ENCODE data around the gene ANKFN1.

Gene ANKFN1

GRCh38 chr17:56445692-56446411 is 292.6 kb downstream of the ANKFN1 start:
- no peaks in the 10 kb centered on the region for H3K4me1 ChIP-seq (ENCODE audit: control insufficient read depth, insufficient read depth, low read length, poor library complexity, severe bottlenecking)
- H3K27me3 ChIP-seq (replicated peaks; ENCODE audit: control insufficient read depth, insufficient read depth, low read length, poor library complexity, severe bottlenecking), result no peaks in the 10 kb centered on the region
- no peaks in the 10 kb centered on the region for H3K36me3 ChIP-seq (ENCODE audit: control insufficient read depth, insufficient read depth, low read length)
- H3K9me3 ChIP-seq (ENCODE audit: control insufficient read depth, low read length), result no peaks in the 10 kb centered on the region
- no peak for DNase-seq
- H3K27ac ChIP-seq (ENCODE audit: insufficient read depth, low read length, poor library complexity, severe bottlenecking), result no peak overlapping the region
- no peak overlapping the region for H3K4me3 ChIP-seq (ENCODE audit: insufficient read depth, low read depth, low read length, poor library complexity, severe bottlenecking)

DNA sequence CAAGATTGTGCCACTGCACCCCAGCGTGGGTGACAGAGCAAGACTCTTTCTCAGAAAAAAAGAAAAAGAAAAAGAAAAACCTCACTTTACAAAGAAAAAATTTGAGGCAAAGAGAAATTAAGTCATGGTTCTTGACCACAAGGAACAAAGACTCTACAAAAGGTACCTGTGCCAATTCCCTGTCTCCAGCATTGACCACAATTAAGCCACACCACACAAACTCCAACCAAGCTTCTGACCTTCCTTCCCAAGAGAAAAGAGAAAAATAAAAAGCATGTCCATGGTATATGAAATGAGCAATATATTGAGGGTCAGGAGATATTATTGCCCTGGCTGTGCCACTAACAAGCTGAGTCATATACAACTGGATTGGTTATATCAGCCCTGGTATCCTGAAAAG is 293.9 kb downstream of the ANKFN1 start:
- DNase-seq, result no peak
- H3K4me3 ChIP-seq (ENCODE audit: insufficient read depth, low read depth, low read length, poor library complexity, severe bottlenecking), result no peak overlapping the region
- H3K27ac ChIP-seq (ENCODE audit: insufficient read depth, low read length, poor library complexity, severe bottlenecking), result no peak overlapping the region
- H3K36me3 ChIP-seq (ENCODE audit: control insufficient read depth, insufficient read depth, low read length), result no peaks in the 10 kb centered on the region
- no peaks in the 10 kb centered on the region for H3K4me1 ChIP-seq (ENCODE audit: control insufficient read depth, insufficient read depth, low read length, poor library complexity, severe bottlenecking)
- no peaks in the 10 kb centered on the region for H3K27me3 ChIP-seq (replicated peaks; ENCODE audit: control insufficient read depth, insufficient read depth, low read length, poor library complexity, severe bottlenecking)
- H3K9me3 ChIP-seq (ENCODE audit: control insufficient read depth, low read length), result no peaks in the 10 kb centered on the region

DNA sequence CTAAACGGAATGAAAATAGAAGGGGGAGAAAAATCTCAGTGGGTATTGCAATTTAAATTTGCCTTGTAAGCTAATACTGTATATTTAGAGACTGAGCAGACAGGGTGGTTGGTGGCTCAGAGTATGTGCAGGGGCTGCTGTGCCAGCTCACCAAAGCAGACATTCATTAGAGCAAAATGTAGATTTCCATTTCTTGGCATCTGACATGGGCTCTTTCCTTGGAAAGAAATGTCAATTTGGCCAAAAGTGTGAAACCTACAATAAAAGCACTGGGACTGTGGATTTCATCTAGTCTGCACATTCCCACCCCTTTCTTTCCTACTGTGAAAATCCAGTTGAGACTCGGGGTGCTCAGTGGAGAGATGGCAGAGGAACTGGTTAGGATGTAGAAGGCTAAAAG is 295.1 kb downstream of the ANKFN1 start:
- no peak for DNase-seq
- no peak overlapping the region for H3K27ac ChIP-seq (ENCODE audit: insufficient read depth, low read length, poor library complexity, severe bottlenecking)
- no peak overlapping the region for H3K4me3 ChIP-seq (ENCODE audit: insufficient read depth, low read depth, low read length, poor library complexity, severe bottlenecking)
- no peaks in the 10 kb centered on the region for H3K4me1 ChIP-seq (ENCODE audit: control insufficient read depth, insufficient read depth, low read length, poor library complexity, severe bottlenecking)
- H3K36me3 ChIP-seq (ENCODE audit: control insufficient read depth, insufficient read depth, low read length), result no peaks in the 10 kb centered on the region
- no peaks in the 10 kb centered on the region for H3K9me3 ChIP-seq (ENCODE audit: control insufficient read depth, low read length)
- H3K27me3 ChIP-seq (replicated peaks; ENCODE audit: control insufficient read depth, insufficient read depth, low read length, poor library complexity, severe bottlenecking), result no peaks in the 10 kb centered on the region

GRCh38 chr17:56449176-56449575 is 295.9 kb downstream of the ANKFN1 start:
- Histone ChIP-seq H3K36me3 (ENCODE audit: control insufficient read depth, insufficient read depth, low read length) (no peaks in the 10 kb centered on the region), H3K27ac (ENCODE audit: insufficient read depth, low read length, poor library complexity, severe bottlenecking) (no peak overlapping the region), H3K9me3 (ENCODE audit: control insufficient read depth, low read length) (no peaks in the 10 kb centered on the region), H3K27me3 (replicated peaks; ENCODE audit: control insufficient read depth, insufficient read depth, low read length, poor library complexity, severe bottlenecking) (no peaks in the 10 kb centered on the region), H3K4me3 (ENCODE audit: insufficient read depth, low read depth, low read length, poor library complexity, severe bottlenecking) (no peak overlapping the region), H3K4me1 (ENCODE audit: control insufficient read depth, insufficient read depth, low read length, poor library complexity, severe bottlenecking) (no peaks in the 10 kb centered on the region)
- no peak for DNase-seq

DNA sequence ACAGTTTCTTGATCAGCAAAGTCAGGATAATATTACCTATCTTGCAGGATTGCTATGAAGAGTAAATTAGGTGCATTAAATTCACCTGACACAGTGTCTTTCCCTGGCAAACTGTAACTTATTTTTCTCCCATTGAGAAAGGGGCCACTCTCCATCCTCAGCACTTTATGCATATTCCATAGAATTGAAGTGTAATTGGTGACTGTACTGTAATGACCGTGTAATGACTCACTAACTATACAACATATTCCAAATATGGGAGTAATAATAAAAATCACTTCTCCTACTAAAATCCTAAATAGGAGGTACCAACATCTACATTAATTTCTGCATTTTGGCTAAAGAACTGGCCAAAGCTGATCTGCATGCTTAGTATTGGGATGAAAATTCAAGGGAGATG is 298.4 kb downstream of the ANKFN1 start:
- no peaks in the 10 kb centered on the region for H3K4me1 ChIP-seq (ENCODE audit: control insufficient read depth, insufficient read depth, low read length, poor library complexity, severe bottlenecking)
- no peaks in the 10 kb centered on the region for H3K36me3 ChIP-seq (ENCODE audit: control insufficient read depth, insufficient read depth, low read length)
- DNase-seq, result no peak

GRCh38 chr17:56452461-56452860 is 299.2 kb downstream of the ANKFN1 start:
- no peak overlapping the region for H3K4me3 ChIP-seq (ENCODE audit: insufficient read depth, low read depth, low read length, poor library complexity, severe bottlenecking)
- no peaks in the 10 kb centered on the region for H3K36me3 ChIP-seq (ENCODE audit: control insufficient read depth, insufficient read depth, low read length)
- H3K4me1 ChIP-seq (ENCODE audit: control insufficient read depth, insufficient read depth, low read length, poor library complexity, severe bottlenecking), result no peaks in the 10 kb centered on the region
- H3K27me3 ChIP-seq (replicated peaks; ENCODE audit: control insufficient read depth, insufficient read depth, low read length, poor library complexity, severe bottlenecking), result no peaks in the 10 kb centered on the region
- no peaks in the 10 kb centered on the region for H3K9me3 ChIP-seq (ENCODE audit: control insufficient read depth, low read length)
- no peak overlapping the region for H3K27ac ChIP-seq (ENCODE audit: insufficient read depth, low read length, poor library complexity, severe bottlenecking)
- no peak for DNase-seq

More for the DNA sequence above, 298.4 kb downstream of the ANKFN1 start:
- Histone ChIP-seq H3K27ac (ENCODE audit: insufficient read depth, low read length, poor library complexity, severe bottlenecking) (no peak overlapping the region), H3K27me3 (replicated peaks; ENCODE audit: control insufficient read depth, insufficient read depth, low read length, poor library complexity, severe bottlenecking) (no peaks in the 10 kb centered on the region), H3K9me3 (ENCODE audit: control insufficient read depth, low read length) (no peaks in the 10 kb centered on the region), H3K4me3 (ENCODE audit: insufficient read depth, low read depth, low read length, poor library complexity, severe bottlenecking) (no peak overlapping the region)

DNA sequence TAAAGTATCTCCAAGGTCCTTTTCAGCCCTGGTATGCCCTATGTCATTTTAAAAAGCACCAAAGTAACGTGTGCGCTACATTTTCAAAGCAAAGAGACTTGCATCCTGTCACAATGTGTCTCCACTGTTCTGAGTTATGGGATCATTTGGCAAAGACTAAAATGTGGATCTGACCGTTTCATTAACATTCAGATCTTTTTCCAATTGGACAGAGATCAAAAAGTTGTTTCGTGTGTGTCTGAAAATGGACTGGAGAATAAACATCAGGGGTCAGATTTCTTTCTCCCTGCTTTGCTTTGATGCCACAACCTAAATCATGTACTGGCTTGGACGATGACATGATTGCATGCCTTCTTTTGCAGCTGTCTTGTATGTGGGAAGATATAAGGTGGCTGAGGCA is 304.2 kb downstream of the ANKFN1 start:
- DNase-seq, result no peak
- Histone ChIP-seq H3K27me3 (replicated peaks; ENCODE audit: control insufficient read depth, insufficient read depth, low read length, poor library complexity, severe bottlenecking) (no peaks in the 10 kb centered on the region), H3K27ac (ENCODE audit: insufficient read depth, low read length, poor library complexity, severe bottlenecking) (no peak overlapping the region), H3K36me3 (ENCODE audit: control insufficient read depth, insufficient read depth, low read length) (no peaks in the 10 kb centered on the region), H3K4me3 (ENCODE audit: insufficient read depth, low read depth, low read length, poor library complexity, severe bottlenecking) (no peak overlapping the region), H3K4me1 (ENCODE audit: control insufficient read depth, insufficient read depth, low read length, poor library complexity, severe bottlenecking) (no peaks in the 10 kb centered on the region), H3K9me3 (ENCODE audit: control insufficient read depth, low read length) (no peaks in the 10 kb centered on the region)

DNA sequence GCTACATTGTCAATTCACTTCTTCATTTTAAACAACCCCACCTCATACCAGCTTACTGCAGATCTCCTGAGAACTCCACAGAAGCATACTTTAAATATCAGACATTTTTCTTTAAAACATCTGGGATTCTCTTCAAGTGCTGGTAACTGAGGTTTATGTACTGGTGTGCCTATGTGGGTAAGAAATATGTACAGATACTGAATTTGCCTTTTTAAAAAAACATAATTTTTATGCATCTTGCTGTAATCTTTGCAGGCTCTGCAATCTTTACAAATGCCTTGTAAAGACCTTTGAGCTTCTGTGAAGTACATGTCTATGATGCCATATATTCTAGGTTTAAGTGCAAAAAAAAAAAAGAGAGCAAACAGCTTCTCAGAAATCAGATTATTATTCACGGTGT is 312.6 kb downstream of the ANKFN1 start:
- Histone ChIP-seq H3K27ac (ENCODE audit: insufficient read depth, low read length, poor library complexity, severe bottlenecking) (no peak overlapping the region), H3K4me3 (ENCODE audit: insufficient read depth, low read depth, low read length, poor library complexity, severe bottlenecking) (no peak overlapping the region), H3K4me1 (ENCODE audit: control insufficient read depth, insufficient read depth, low read length, poor library complexity, severe bottlenecking) (no peaks in the 10 kb centered on the region), H3K9me3 (ENCODE audit: control insufficient read depth, low read length) (no peaks in the 10 kb centered on the region), H3K36me3 (ENCODE audit: control insufficient read depth, insufficient read depth, low read length) (no peaks in the 10 kb centered on the region), H3K27me3 (replicated peaks; ENCODE audit: control insufficient read depth, insufficient read depth, low read length, poor library complexity, severe bottlenecking) (peaks cover 2% of the 10 kb centered on the region)
- DNase-seq, result no peak

GRCh38 chr17:56468840-56469239 is 315.6 kb downstream of the ANKFN1 start:
- Histone ChIP-seq H3K27ac (ENCODE audit: insufficient read depth, low read length, poor library complexity, severe bottlenecking) (no peak overlapping the region), H3K4me1 (ENCODE audit: control insufficient read depth, insufficient read depth, low read length, poor library complexity, severe bottlenecking) (no peaks in the 10 kb centered on the region), H3K4me3 (ENCODE audit: insufficient read depth, low read depth, low read length, poor library complexity, severe bottlenecking) (no peak overlapping the region), H3K36me3 (ENCODE audit: control insufficient read depth, insufficient read depth, low read length) (no peaks in the 10 kb centered on the region), H3K27me3 (replicated peaks; ENCODE audit: control insufficient read depth, insufficient read depth, low read length, poor library complexity, severe bottlenecking) (no peaks in the 10 kb centered on the region), H3K9me3 (ENCODE audit: control insufficient read depth, low read length) (no peaks in the 10 kb centered on the region)
- DNase-seq, result no peak

GRCh38 chr17:56471696-56472095 is 318.4 kb downstream of the ANKFN1 start:
- no peaks in the 10 kb centered on the region for H3K9me3 ChIP-seq (ENCODE audit: control insufficient read depth, low read length)
- no peaks in the 10 kb centered on the region for H3K4me1 ChIP-seq (ENCODE audit: control insufficient read depth, insufficient read depth, low read length, poor library complexity, severe bottlenecking)
- H3K4me3 ChIP-seq (ENCODE audit: insufficient read depth, low read depth, low read length, poor library complexity, severe bottlenecking), result no peak overlapping the region
- H3K27ac ChIP-seq (ENCODE audit: insufficient read depth, low read length, poor library complexity, severe bottlenecking), result no peak overlapping the region
- H3K36me3 ChIP-seq (ENCODE audit: control insufficient read depth, insufficient read depth, low read length), result no peaks in the 10 kb centered on the region
- H3K27me3 ChIP-seq (replicated peaks; ENCODE audit: control insufficient read depth, insufficient read depth, low read length, poor library complexity, severe bottlenecking), result no peaks in the 10 kb centered on the region
- no peak for DNase-seq

Data from effector memory CD4-positive, alpha-beta T cell (primary cell).